Chondrocyte (in vitro differentiated cells): ENCODE results near the gene LDLRAD1. TPM values are rescaled to one million over a fixed set of nuclear protein-coding genes. Genes with fewer than 3 reads are reported as not detected.

ENCODE experiments used
- DNase-seq: peaks from one replicate; pipeline ENCODE4 v3.0.0; 2021; ENCODE audit warnings: mixed read lengths, low spot score
- H3K27ac Mint-ChIP-seq: one replicate; pipeline ENCODE4 v1.8.0; 2021; ENCODE audit warnings: mild to moderate bottlenecking, moderate library complexity, mixed read lengths; ENCODE audit not compliant: unreplicated experiment
- H3K27me3 Mint-ChIP-seq: 2 replicates; pipeline ENCODE4 v1.8.0; 2021; ENCODE audit warnings: low read depth, mixed read lengths
- H3K36me3 Mint-ChIP-seq: 2 replicates; pipeline ENCODE4 v1.8.0; 2021; ENCODE audit warnings: low read depth, mixed read lengths
- H3K4me1 Mint-ChIP-seq: 2 replicates; pipeline ENCODE4 v1.8.0; 2021; ENCODE audit warnings: low read depth, mild to moderate bottlenecking, mixed read lengths
- H3K4me3 Mint-ChIP-seq: one replicate; pipeline ENCODE4 v1.8.0; 2021; ENCODE audit warnings: mild to moderate bottlenecking, moderate library complexity, mixed read lengths; ENCODE audit not compliant: unreplicated experiment
- H3K9me3 Mint-ChIP-seq: 2 replicates; pipeline ENCODE4 v1.8.0; 2021; ENCODE audit warnings: low read depth, mixed read lengths
- total RNA-seq: library from RNA; stranded (reverse); gene quantifications from 3 replicates; pipeline ENCODE4 v1.2.1, GENCODE V29; 2021
- TF ChIP-seq, protein P1 (sequence below): fragments of 200-600 bp; sonication (generic); IDR thresholded peaks from 2 replicates; pipeline ENCODE4 v1.5.0; 2021; ENCODE audit warnings: antibody characterized with exemption, mild to moderate bottlenecking, moderate library complexity

Gene LDLRAD1
- total RNA-seq, 1 donor from 2014 or later, result not detected

DNA sequence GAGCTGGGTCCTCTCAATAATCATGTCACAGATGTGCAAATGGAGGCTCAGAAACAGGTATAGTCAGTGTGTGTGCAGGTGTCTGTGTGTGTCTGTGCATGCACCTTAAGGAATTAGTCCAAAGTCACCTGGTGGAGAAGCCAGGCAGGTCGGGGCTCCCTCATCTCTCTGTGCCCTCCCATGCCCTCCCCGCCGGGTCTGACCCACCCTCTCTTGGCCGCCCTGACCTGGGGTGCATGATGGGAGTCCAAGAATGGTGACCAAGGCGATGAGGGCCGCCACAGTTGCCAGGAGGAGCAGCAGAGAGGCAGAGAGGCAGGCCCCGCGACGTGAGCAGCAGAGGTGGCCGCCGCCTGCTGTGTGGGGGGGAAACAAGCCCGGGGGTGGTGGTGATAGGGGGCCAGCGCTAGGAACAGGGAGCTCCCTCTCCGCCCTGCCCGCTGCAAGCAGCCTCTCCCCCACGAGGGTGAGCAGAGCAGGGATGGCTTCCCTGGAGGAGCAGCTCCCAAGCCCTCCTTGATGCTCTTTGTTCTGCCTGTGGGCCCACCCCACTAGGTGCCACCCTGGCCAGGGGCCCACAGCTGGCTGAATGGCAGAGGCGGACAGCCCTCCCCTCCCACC, 3.9 kb downstream of the LDLRAD1 start:
- Mint-ChIP-seq H3K36me3 (no peaks in the 10 kb centered on the region), H3K27ac (no peak overlapping the region), H3K9me3 (no peaks in the 10 kb centered on the region), H3K4me1 (no peaks in the 10 kb centered on the region), H3K27me3 (peaks cover 46% of the 10 kb centered on the region), H3K4me3 (no peak overlapping the region)
- no peak for DNase-seq
- TF ChIP-seq, protein P1, sequence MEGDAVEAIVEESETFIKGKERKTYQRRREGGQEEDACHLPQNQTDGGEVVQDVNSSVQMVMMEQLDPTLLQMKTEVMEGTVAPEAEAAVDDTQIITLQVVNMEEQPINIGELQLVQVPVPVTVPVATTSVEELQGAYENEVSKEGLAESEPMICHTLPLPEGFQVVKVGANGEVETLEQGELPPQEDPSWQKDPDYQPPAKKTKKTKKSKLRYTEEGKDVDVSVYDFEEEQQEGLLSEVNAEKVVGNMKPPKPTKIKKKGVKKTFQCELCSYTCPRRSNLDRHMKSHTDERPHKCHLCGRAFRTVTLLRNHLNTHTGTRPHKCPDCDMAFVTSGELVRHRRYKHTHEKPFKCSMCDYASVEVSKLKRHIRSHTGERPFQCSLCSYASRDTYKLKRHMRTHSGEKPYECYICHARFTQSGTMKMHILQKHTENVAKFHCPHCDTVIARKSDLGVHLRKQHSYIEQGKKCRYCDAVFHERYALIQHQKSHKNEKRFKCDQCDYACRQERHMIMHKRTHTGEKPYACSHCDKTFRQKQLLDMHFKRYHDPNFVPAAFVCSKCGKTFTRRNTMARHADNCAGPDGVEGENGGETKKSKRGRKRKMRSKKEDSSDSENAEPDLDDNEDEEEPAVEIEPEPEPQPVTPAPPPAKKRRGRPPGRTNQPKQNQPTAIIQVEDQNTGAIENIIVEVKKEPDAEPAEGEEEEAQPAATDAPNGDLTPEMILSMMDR, result no peak

DNA sequence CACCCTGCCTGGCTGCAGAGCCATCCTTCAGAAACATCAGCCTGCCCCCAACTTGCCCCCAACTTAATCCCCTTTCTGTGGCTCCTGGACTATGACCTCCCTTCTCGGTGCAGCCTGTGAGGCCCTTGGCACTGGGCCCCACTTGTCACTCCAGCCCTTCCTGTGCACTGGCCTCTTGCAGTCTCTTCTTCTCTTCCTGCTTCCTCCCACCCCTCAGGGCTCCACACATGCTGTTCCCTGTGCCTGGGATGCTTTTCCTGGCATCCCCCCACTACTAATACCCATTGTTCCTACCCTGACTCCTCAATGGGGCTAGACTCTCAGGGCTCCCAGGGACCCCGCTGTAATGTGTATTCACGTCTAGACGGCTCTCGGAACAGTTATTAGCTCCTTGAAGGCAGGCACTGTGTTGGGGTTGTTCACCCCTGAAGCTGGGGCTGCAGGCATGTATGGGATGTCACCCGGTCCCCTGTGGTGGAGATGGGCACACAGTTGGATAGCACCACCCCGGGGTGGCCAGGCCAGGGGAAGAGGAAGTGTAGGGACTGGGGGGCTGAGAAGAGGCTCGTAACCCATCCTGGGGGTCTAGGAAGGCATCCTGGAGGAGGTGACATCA, 4.5 kb downstream of the LDLRAD1 start:
- TF ChIP-seq, protein P1, result no peak

DNA sequence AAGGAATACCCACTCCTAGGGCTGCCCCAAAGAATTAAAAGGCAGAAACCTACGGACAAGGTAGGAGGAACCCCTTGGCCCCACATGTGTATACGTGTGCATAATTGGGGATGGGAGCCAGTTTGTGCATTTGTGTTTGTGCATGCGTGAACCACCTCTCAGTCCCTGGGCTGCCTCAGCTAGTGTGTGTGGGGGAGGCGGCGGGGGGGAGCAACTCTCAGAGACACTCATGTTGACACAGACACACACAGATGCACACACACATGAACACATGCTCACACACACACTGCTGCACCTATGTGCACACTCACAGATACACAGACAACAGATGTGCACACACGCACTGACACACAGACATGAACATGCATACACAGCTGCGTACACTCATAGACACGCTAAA, 5.1 kb downstream of the LDLRAD1 start:
- Mint-ChIP-seq H3K27me3 (peaks cover 48% of the 10 kb centered on the region), H3K9me3 (no peaks in the 10 kb centered on the region), H3K36me3 (no peaks in the 10 kb centered on the region), H3K4me1 (no peaks in the 10 kb centered on the region), H3K27ac (no peak overlapping the region), H3K4me3 (no peak overlapping the region)
- TF ChIP-seq, protein P1, result no peak
- no peak for DNase-seq

More for the DNA sequence above, 4.5 kb downstream of the LDLRAD1 start:
- Mint-ChIP-seq H3K4me3 (no peak overlapping the region), H3K27me3 (peaks cover 46% of the 10 kb centered on the region), H3K4me1 (no peaks in the 10 kb centered on the region), H3K27ac (no peak overlapping the region), H3K9me3 (no peaks in the 10 kb centered on the region), H3K36me3 (no peaks in the 10 kb centered on the region)
- DNase-seq, result no peak

DNA sequence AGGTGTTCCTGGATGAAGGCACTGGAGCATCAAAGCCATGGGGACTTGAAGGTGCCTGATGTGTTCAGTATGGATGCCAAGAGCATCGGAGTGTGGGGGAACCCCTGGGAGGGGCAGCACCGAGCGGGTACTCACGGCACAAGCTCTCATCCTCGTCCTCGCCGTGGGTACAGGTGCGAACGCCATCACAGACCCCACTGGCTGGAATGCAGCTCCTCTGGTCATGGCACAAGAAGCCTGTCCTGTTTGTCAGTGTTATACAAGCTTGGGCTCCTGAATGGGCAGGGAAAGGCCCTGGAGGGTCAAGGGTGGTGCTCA, 6.0 kb downstream of the LDLRAD1 start:
- no peak overlapping the region for H3K27ac Mint-ChIP-seq
- H3K4me1 Mint-ChIP-seq, result no peaks in the 10 kb centered on the region
- TF ChIP-seq, protein P1, result no peak
- no peaks in the 10 kb centered on the region for H3K36me3 Mint-ChIP-seq
- no peak for DNase-seq
- no peak overlapping the region for H3K4me3 Mint-ChIP-seq
- peaks cover 41% of the 10 kb centered on the region for H3K27me3 Mint-ChIP-seq
- H3K9me3 Mint-ChIP-seq, result no peaks in the 10 kb centered on the region

DNA sequence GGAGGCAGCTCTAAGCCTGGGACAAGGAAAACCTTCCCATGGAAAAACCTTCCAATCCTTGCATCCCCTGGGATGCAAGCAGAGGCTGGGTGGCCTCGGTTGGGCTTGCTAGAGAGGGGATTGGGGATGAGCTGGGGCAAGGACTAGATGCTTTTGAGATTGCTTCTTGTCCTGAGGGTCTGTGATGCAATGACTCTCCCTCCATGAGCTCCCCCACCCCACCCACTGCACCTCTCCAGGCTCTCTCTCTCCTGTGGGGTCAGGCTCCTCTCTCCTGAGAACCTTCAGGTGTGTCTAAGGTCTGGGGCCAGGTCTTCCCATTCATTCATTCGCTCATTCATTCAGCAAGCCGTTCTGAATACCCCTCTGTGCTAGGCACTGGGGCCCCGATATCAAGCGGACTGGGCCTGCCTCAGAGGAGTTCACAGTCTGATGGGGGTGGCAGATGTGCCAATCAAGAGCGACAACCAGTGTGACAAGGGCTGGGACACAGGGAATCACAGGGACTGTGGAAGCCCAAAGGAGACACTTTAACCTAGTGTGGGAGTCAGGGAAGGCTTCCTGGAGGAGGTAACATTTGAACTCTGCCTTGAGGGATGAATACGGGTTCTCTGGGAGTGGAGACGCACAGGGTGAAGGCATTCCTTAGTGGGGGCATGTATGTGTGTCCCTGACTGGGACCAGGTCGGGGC, 6.5 kb downstream of the LDLRAD1 start:
- H3K4me1 Mint-ChIP-seq, result no peaks in the 10 kb centered on the region
- H3K36me3 Mint-ChIP-seq, result no peaks in the 10 kb centered on the region
- no peak overlapping the region for H3K4me3 Mint-ChIP-seq
- DNase-seq, result no peak
- H3K27me3 Mint-ChIP-seq, result peaks cover 39% of the 10 kb centered on the region
- H3K9me3 Mint-ChIP-seq, result no peaks in the 10 kb centered on the region
- TF ChIP-seq, protein P1, result no peak
- no peak overlapping the region for H3K27ac Mint-ChIP-seq
